SU-DHL-6 (cell line): Measurements from ENCODE around the gene MDN1.

ENCODE experiments used
- H2AFZ ChIP-seq: fragments of 200-600 bp; sonication (generic); 2 replicates; pipeline ENCODE4 v1.6.1; 2014; ENCODE audit warnings: low read depth, mild to moderate bottlenecking, moderate library complexity, mixed read lengths, antibody characterized with exemption, low read length; ENCODE audit not compliant: severe bottlenecking
- H3F3A ChIP-seq: fragments of 200-600 bp; shearing (Covaris generic); 2 replicates; pipeline ENCODE4 v1.6.0; 2016; ENCODE audit warnings: antibody characterized with exemption, mild to moderate bottlenecking; ENCODE audit not compliant: insufficient read depth
- H3K27ac ChIP-seq: fragments of 200-600 bp; sonication (generic); 2 replicates; pipeline ENCODE4 v1.5.1; 2016; ENCODE audit warnings: low read depth, mild to moderate bottlenecking, low read length, moderate library complexity, mixed read lengths
- H3K27me3 ChIP-seq: fragments of 200-600 bp; sonication (generic), shearing (Covaris generic); 2 replicates; pipeline ENCODE4 v1.6.0; 2014; ENCODE audit warnings: mild to moderate bottlenecking, low read length
- H3K36me3 ChIP-seq: fragments of 200-600 bp; sonication (generic); 2 replicates; pipeline ENCODE4 v1.6.1; 2014; ENCODE audit warnings: mild to moderate bottlenecking, low read length, mixed read lengths
- H3K4me2 ChIP-seq: fragments of 300-600, 200-600 bp; shearing (Covaris generic), sonication (generic); 2 replicates; pipeline ENCODE4 v1.6.0; 2014; ENCODE audit warnings: low read length, low read depth, mild to moderate bottlenecking; ENCODE audit not compliant: poor library complexity, severe bottlenecking
- H3K4me3 ChIP-seq: fragments of 200-600 bp; sonication (generic); 2 replicates; pipeline ENCODE4 v1.5.1; 2014; ENCODE audit warnings: antibody characterized with exemption, low read length, mild to moderate bottlenecking, mixed read lengths; ENCODE audit not compliant: insufficient read depth, poor library complexity, severe bottlenecking
- H3K79me2 ChIP-seq: fragments of 200-600 bp; sonication (generic); 2 replicates; pipeline ENCODE4 v1.6.1; 2014; ENCODE audit warnings: mild to moderate bottlenecking, low read length, moderate library complexity; ENCODE audit not compliant: insufficient read depth
- H3K9ac ChIP-seq: fragments of 200-600 bp; sonication (generic); 2 replicates; pipeline ENCODE4 v1.7.0; 2014; ENCODE audit warnings: mild to moderate bottlenecking, low read length
- H3K9me2 ChIP-seq: fragments of 200-600 bp; sonication (generic); replicated peaks from 2 replicates; pipeline ENCODE4 v1.6.1; 2014; ENCODE audit warnings: low read length; ENCODE audit not compliant: insufficient read depth
- H3K9me3 ChIP-seq: fragments of 200-600 bp; sonication (generic); 2 replicates; pipeline ENCODE4 v1.6.1; 2014; ENCODE audit warnings: low read length, mixed read lengths; ENCODE audit not compliant: insufficient read depth
- H4K20me1 ChIP-seq: fragments of 200-600 bp; sonication (generic); 2 replicates; pipeline ENCODE4 v1.6.1; 2014; ENCODE audit warnings: low read depth, mild to moderate bottlenecking, antibody characterized with exemption, low read length, moderate library complexity, mixed read lengths
- CTCF ChIP-seq: fragments of 200-600 bp; sonication (generic); IDR thresholded peaks from one replicate; pipeline ENCODE4 v1.5.1; 2017; ENCODE audit warnings: antibody characterized with exemption, mild to moderate bottlenecking, low read length, moderate library complexity; ENCODE audit not compliant: insufficient read depth, poor library complexity, severe bottlenecking
- EZH2phosphoT487 ChIP-seq: fragments of 200-600 bp; sonication (generic), shearing (Covaris generic); conservative IDR thresholded peaks from 2 replicates; pipeline ENCODE4 v1.6.1; 2018; ENCODE audit warnings: mild to moderate bottlenecking, antibody characterized with exemption, low read length, moderate library complexity, mixed read lengths

MDN1 gene

GRCh38 chr6:89768324-89768723, 51.3 kb downstream of the MDN1 start:
- Histone ChIP-seq H3K36me3 (peaks cover 14% of the 10 kb centered on the region; the same call in 1 of the 2 replicates), H3K9ac (no peak overlapping the region), H3K4me2 (no peak overlapping the region), H3K9me2 (no peaks in the 10 kb centered on the region), H3K9me3 (no peaks in the 10 kb centered on the region), H3F3A (no peaks in the 10 kb centered on the region), H3K27me3 (no peaks in the 10 kb centered on the region), H3K27ac (no peak overlapping the region), H2AFZ (no peak overlapping the region), H3K4me3 (no peak overlapping the region), H4K20me1 (no peaks in the 10 kb centered on the region), H3K79me2 (no peaks in the 10 kb centered on the region)
- TF ChIP-seq CTCF (no peak), EZH2phosphoT487 (no peak)

DNA sequence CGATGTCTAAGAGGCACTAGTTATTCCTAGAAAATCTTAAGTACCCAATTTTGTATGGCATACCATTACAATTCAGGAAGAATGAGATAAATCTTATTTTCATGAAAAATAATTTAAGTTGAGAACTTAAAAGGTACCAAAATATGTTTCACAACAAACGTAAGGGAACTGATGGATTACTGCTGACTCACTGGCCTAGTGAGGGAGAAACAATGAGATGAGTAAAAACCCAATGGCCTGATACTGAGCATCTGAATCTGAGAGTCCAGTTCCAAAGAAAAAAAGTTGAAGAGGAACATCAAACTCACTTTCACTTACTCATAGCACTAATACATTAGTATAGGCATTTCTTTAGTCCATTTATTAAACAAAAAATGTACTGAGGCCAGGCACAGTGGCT, 56.0 kb downstream of the MDN1 start:
- no peak overlapping the region for H3K4me3 ChIP-seq
- no peaks in the 10 kb centered on the region for H3K27me3 ChIP-seq
- no peak overlapping the region for H2AFZ ChIP-seq
- H3K36me3 ChIP-seq = peaks cover 18% of the 10 kb centered on the region
- no peak overlapping the region for H3K9ac ChIP-seq
- no peaks in the 10 kb centered on the region for H3K9me3 ChIP-seq
- no peaks in the 10 kb centered on the region for H3K9me2 ChIP-seq
- H3K4me2 ChIP-seq = no peak overlapping the region
- H3K79me2 ChIP-seq = no peaks in the 10 kb centered on the region
- no peak for TF ChIP-seq CTCF
- no peak for TF ChIP-seq EZH2phosphoT487
- no peak overlapping the region for H3K27ac ChIP-seq
- H3F3A ChIP-seq = no peaks in the 10 kb centered on the region
- H4K20me1 ChIP-seq = no peaks in the 10 kb centered on the region

GRCh38 chr6:89758830-89759229, 60.8 kb downstream of the MDN1 start:
- Histone ChIP-seq H3K79me2 (no peaks in the 10 kb centered on the region), H3K9ac (no peak overlapping the region), H3K4me2 (no peak overlapping the region), H3K27me3 (no peaks in the 10 kb centered on the region), H3K9me3 (no peaks in the 10 kb centered on the region), H3K9me2 (no peaks in the 10 kb centered on the region), H3K4me3 (no peak overlapping the region), H3F3A (no peaks in the 10 kb centered on the region), H3K36me3 (peaks cover 28% of the 10 kb centered on the region), H4K20me1 (no peaks in the 10 kb centered on the region), H2AFZ (no peak overlapping the region), H3K27ac (no peak overlapping the region)
- TF ChIP-seq EZH2phosphoT487 (no peak), CTCF (no peak)

DNA sequence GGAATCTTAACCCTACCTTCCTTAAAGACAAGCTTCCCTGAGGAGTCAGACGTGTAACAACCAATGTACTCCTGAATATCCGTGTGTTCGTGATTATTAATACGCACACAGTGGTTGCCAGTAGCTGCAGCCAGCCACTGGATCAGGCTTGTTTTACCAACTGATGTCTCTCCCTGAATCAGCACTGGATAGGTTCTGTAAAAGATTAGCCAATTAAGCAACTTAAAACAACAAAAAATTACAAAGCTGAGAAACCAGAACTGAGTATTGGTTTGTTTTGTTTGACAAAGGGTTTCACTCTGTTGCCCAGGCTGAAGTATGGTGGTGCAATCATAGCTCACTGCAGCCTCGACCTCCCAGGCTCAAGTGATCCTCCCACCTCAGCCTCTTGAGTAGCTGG, 69.3 kb downstream of the MDN1 start:
- Histone ChIP-seq H3K4me2 (no peak overlapping the region), H4K20me1 (no peaks in the 10 kb centered on the region), H3K9ac (no peak overlapping the region), H3K79me2 (no peaks in the 10 kb centered on the region), H2AFZ (no peak overlapping the region), H3K9me2 (no peaks in the 10 kb centered on the region), H3K27me3 (no peaks in the 10 kb centered on the region), H3K36me3 (peaks cover 22% of the 10 kb centered on the region; the same call in 1 of the 2 replicates), H3K27ac (no peak overlapping the region), H3F3A (no peaks in the 10 kb centered on the region), H3K4me3 (no peak overlapping the region), H3K9me3 (no peaks in the 10 kb centered on the region)
- TF ChIP-seq CTCF (no peak), EZH2phosphoT487 (no peak)
